Esophagus muscularis mucosa (tissue), 4 donors: ENCODE results near the gene ERBB4.

Experiments
- CTCF ChIP-seq, 3 experiments: fragments of 200-600 bp in 2 of 3; fragments of 450-650 bp in 1 of 3; sonication (generic) in 2 of 3; IDR thresholded peaks; one replicate each; pipeline ENCODE4 v1.5.1; 2017 to 2019; ENCODE audit warnings: antibody characterized with exemption in 3 of 3, mild to moderate bottlenecking in 2 of 3, moderate library complexity in 1 of 3
- EP300 ChIP-seq: sonication (generic); formaldehyde crosslinking; IDR thresholded peaks from one replicate; pipeline ENCODE4 v1.6.1; 2017; ENCODE audit warnings: antibody characterized with exemption
- POLR2A ChIP-seq: fragments of 450-650 bp; IDR thresholded peaks from one replicate; pipeline ENCODE4 v1.6.1; 2017; ENCODE audit warnings: antibody characterized with exemption, moderate library complexity, mild to moderate bottlenecking, low read depth

- TF ChIP-seq CTCF (IDR thresholded peaks at IDR 0.05) (no peak), POLR2A (no peak), EP300 (no peak)
Observed at GRCh38 chr2:212530373-212530772, 8.2 kb downstream of the ERBB4 start.
